Activated T-helper 1 cell treated with Interleukin-2 at 50 U/mL for 16 hours (primary cell): ENCODE results near the gene ABCC1.

ENCODE experiments used
- DNase-seq: peaks from one replicate; pipeline ENCODE4 v3.0.0-alpha.2; 2020; ENCODE audit warnings: low read depth

ABCC1 gene

GRCh38 chr16:15993946-15994665, 44.7 kb downstream of the ABCC1 start:
- no peak for DNase-seq

- no peak for DNase-seq
These were observed 47.2 kb downstream of the ABCC1 start for GRCh38 chr16:15996432-15997109.

- DNase-seq: no peak
These were observed 51.3 kb downstream of the ABCC1 start for GRCh38 chr16:16000685-16001084.

GRCh38 chr16:16001596-16002255, 52.3 kb downstream of the ABCC1 start:
- DNase-seq: no peak

GRCh38 chr16:16003719-16004313, 54.4 kb downstream of the ABCC1 start:
- no peak for DNase-seq

GRCh38 chr16:16004314-16004749, 54.9 kb downstream of the ABCC1 start:
- DNase-seq: no peak

- DNase-seq: no peak
These were observed 56.3 kb downstream of the ABCC1 start for GRCh38 chr16:16005721-16006120.

GRCh38 chr16:16006650-16007049, 57.2 kb downstream of the ABCC1 start:
- DNase-seq: no peak

- DNase-seq: no peak
These were observed 58.3 kb downstream of the ABCC1 start for GRCh38 chr16:16007743-16008111.

- no peak for DNase-seq
These were observed 59.2 kb downstream of the ABCC1 start for GRCh38 chr16:16008666-16009065.

GRCh38 chr16:16009401-16009800, 60.0 kb downstream of the ABCC1 start:
- DNase-seq: no peak

- no peak for DNase-seq
These were observed 60.8 kb downstream of the ABCC1 start for GRCh38 chr16:16010194-16010593.

GRCh38 chr16:16012144-16012543, 62.7 kb downstream of the ABCC1 start:
- no peak for DNase-seq

- no peak for DNase-seq
These were observed 64.4 kb downstream of the ABCC1 start for GRCh38 chr16:16013812-16014211.

- DNase-seq: no peak
These were observed 65.2 kb downstream of the ABCC1 start for GRCh38 chr16:16014329-16015224.

GRCh38 chr16:16015849-16016248, 66.4 kb downstream of the ABCC1 start:
- no peak for DNase-seq

GRCh38 chr16:16016388-16016964, 67.1 kb downstream of the ABCC1 start:
- no peak for DNase-seq

GRCh38 chr16:16017812-16018211, 68.4 kb downstream of the ABCC1 start:
- no peak for DNase-seq

- no peak for DNase-seq
These were observed 69.3 kb downstream of the ABCC1 start for GRCh38 chr16:16018705-16019104.

GRCh38 chr16:16019488-16019887, 70.1 kb downstream of the ABCC1 start:
- DNase-seq: no peak

- no peak for DNase-seq
These were observed 70.9 kb downstream of the ABCC1 start for GRCh38 chr16:16020291-16020690.
